ENCODE measurements around the gene PIH1D1. TPM values are rescaled to one million over a fixed set of nuclear protein-coding genes. Genes with fewer than 3 reads are reported as not detected.

The PIH1D1 gene
- polyA plus RNA-seq, 6 donors from 2014 or later = 70.3 to 95.3 (median 79.0) TPM

- no peaks in the 10 kb centered on the region for H3K36me3 Mint-ChIP-seq
- no peak for DNase-seq
- H3K27ac Mint-ChIP-seq = no peak overlapping the region
- H3K4me1 Mint-ChIP-seq = peaks cover 3 to 23% (median 8%) of the 10 kb centered on the region in 3 donors
- no peaks in the 10 kb centered on the region for H3K9me3 Mint-ChIP-seq
- no peak for ATAC-seq (ENCODE audit: low read depth in 2 of 2)
- H3K27me3 Mint-ChIP-seq = peaks cover 0 to 11% (median 3%) of the 10 kb centered on the region in 3 donors
- H3K4me3 Mint-ChIP-seq = no peak overlapping the region
Measured at GRCh38 chr19:49396738-49397505, 54.7 kb downstream of the PIH1D1 start.

Other genes starting within 250 kb of the PIH1D1 start
- gene SLC6A16, start 126.6 kb downstream of the PIH1D1 start, polyA plus RNA-seq (ENCODE audit: low read depth in 6 of 6) = 10 to 100 TPM in 1 of 6 donors, 1 to 10 TPM in 5; 5.8 to 17.4 (median 8.4) TPM
- gene CD37, start 116.4 kb downstream of the PIH1D1 start, polyA plus RNA-seq (ENCODE audit: low read depth in 6 of 6) = 1,000 to 10,000 TPM in 1 of 6 donors, 100 to 1,000 TPM in 5; 672 to 1,032 (median 882) TPM
- 1 to 10 TPM in 5 of 6 donors, under 1 TPM in 1; 0.80 to 5.4 (median 3.0) TPM for gene TEAD2, start 89.4 kb downstream of the PIH1D1 start, polyA plus RNA-seq (ENCODE audit: low read depth in 6 of 6)
- 1 to 10 TPM in 1 of 6 donors, under 1 TPM in 2, not detected in 3; 0.55 to 2.8 (median 0.82) TPM for gene DKKL1, start 87.9 kb downstream of the PIH1D1 start, polyA plus RNA-seq (ENCODE audit: low read depth in 6 of 6)
- gene KASH5, start 63.6 kb downstream of the PIH1D1 start, polyA plus RNA-seq (ENCODE audit: low read depth in 6 of 6) = not detected
- not detected for gene PTH2, start 28.4 kb downstream of the PIH1D1 start, polyA plus RNA-seq (ENCODE audit: low read depth in 6 of 6)
- gene GFY, start 26.4 kb downstream of the PIH1D1 start, polyA plus RNA-seq (ENCODE audit: low read depth in 6 of 6) = not detected
- not detected for gene SLC17A7, start 10.3 kb downstream of the PIH1D1 start, polyA plus RNA-seq (ENCODE audit: low read depth in 6 of 6)
- gene ALDH16A1, start 1.4 kb upstream of the PIH1D1 start, polyA plus RNA-seq (ENCODE audit: low read depth in 6 of 6) = 100 to 1,000 TPM in 1 of 6 donors, 10 to 100 TPM in 5; 54.2 to 103 (median 74.6) TPM
- gene FLT3LG, start 22.4 kb upstream of the PIH1D1 start, polyA plus RNA-seq (ENCODE audit: low read depth in 6 of 6) = 10 to 100 TPM in 5 of 6 donors, 1 to 10 TPM in 1; 9.5 to 15.0 (median 11.4) TPM
- 1,000 to 10,000 TPM; 1,519 to 3,103 (median 2,606) TPM for gene RPL13A, start 35.8 kb upstream of the PIH1D1 start, polyA plus RNA-seq (ENCODE audit: low read depth in 6 of 6)
- gene RPS11, start 44.6 kb upstream of the PIH1D1 start, polyA plus RNA-seq (ENCODE audit: low read depth in 6 of 6) = 1,000 to 10,000 TPM; 2,581 to 3,900 (median 3,339) TPM
- gene FCGRT, start 60.8 kb upstream of the PIH1D1 start, polyA plus RNA-seq (ENCODE audit: low read depth in 6 of 6) = 10 to 100 TPM; 56.7 to 69.7 (median 62.7) TPM
- under 1 TPM in 2 of 6 donors, not detected in 4; 0.17 to 0.43 TPM for gene RCN3, start 76.2 kb upstream of the PIH1D1 start, polyA plus RNA-seq (ENCODE audit: low read depth in 6 of 6)
- 100 to 1,000 TPM in 5 of 6 donors, 10 to 100 TPM in 1; 89.5 to 136 (median 113) TPM for gene NOSIP, start 128.7 kb upstream of the PIH1D1 start, polyA plus RNA-seq (ENCODE audit: low read depth in 6 of 6)
- under 1 TPM in 5 of 6 donors, not detected in 1; 0.20 to 0.79 (median 0.62) TPM for gene PRRG2, start 129.5 kb upstream of the PIH1D1 start, polyA plus RNA-seq (ENCODE audit: low read depth in 6 of 6)
- gene PRR12, start 139.4 kb upstream of the PIH1D1 start, polyA plus RNA-seq (ENCODE audit: low read depth in 6 of 6) = under 1 TPM; 0.09 to 0.77 (median 0.29) TPM
- 10 to 100 TPM; 16.6 to 24.9 (median 19.9) TPM for gene RRAS, start 188.3 kb upstream of the PIH1D1 start, polyA plus RNA-seq (ENCODE audit: low read depth in 6 of 6)
- gene SCAF1, start 190.4 kb upstream of the PIH1D1 start, polyA plus RNA-seq (ENCODE audit: low read depth in 6 of 6) = 1 to 10 TPM in 3 of 6 donors, under 1 TPM in 2, not detected in 1; 0.84 to 2.9 (median 1.1) TPM
- gene IRF3, start 214.0 kb upstream of the PIH1D1 start, polyA plus RNA-seq (ENCODE audit: low read depth in 6 of 6) = 10 to 100 TPM; 39.3 to 60.5 (median 52.4) TPM
- 10 to 100 TPM in 4 of 6 donors, 1 to 10 TPM in 2; 8.0 to 12.7 (median 10.6) TPM for gene BCL2L12, start 214.1 kb upstream of the PIH1D1 start, polyA plus RNA-seq (ENCODE audit: low read depth in 6 of 6)
- gene PRMT1, start 225.5 kb upstream of the PIH1D1 start, polyA plus RNA-seq (ENCODE audit: low read depth in 6 of 6) = 100 to 1,000 TPM; 175 to 363 (median 192) TPM
- gene ADM5, start 237.8 kb upstream of the PIH1D1 start, polyA plus RNA-seq (ENCODE audit: low read depth in 6 of 6) = under 1 TPM in 4 of 6 donors, not detected in 2; 0.19 to 0.47 (median 0.26) TPM
- gene CPT1C, start 239.3 kb upstream of the PIH1D1 start, polyA plus RNA-seq (ENCODE audit: low read depth in 6 of 6) = not detected